OCI-M2 (cell line): ENCODE data around the gene JPH4.

Experiments
- DNase-seq: peaks from one replicate; lab custom pipeline; 2025; ENCODE audit not compliant: unreplicated experiment; lab: John Stamatoyannopoulos, UW

The JPH4 gene

GRCh38 chr14:23580948-23581281 is 2.3 kb upstream of the JPH4 start:
- DNase-seq = no peak

GRCh38 chr14:23580152-23580926 is 1.7 kb upstream of the JPH4 start:
- no peak for DNase-seq

GRCh38 chr14:23579739-23580138 is 1.1 kb upstream of the JPH4 start:
- DNase-seq = no peak

- DNase-seq = no peak
These were observed 681 bp upstream of the JPH4 start for GRCh38 chr14:23579311-23579630.

- DNase-seq = no peak
These were observed 739 bp downstream of the JPH4 start for GRCh38 chr14:23577710-23578392.

- no peak for DNase-seq
These were observed 1.4 kb downstream of the JPH4 start for GRCh38 chr14:23577004-23577681.

- no peak for DNase-seq
These were observed 5.1 kb downstream of the JPH4 start for GRCh38 chr14:23573384-23574015.

GRCh38 chr14:23572836-23573235 is 5.8 kb downstream of the JPH4 start:
- DNase-seq = no peak

- no peak for DNase-seq
These were observed 6.1 kb downstream of the JPH4 start for GRCh38 chr14:23572524-23572828.

- no peak for DNase-seq
These were observed 6.7 kb downstream of the JPH4 start for GRCh38 chr14:23571701-23572523.

- DNase-seq = no peak
These were observed 7.6 kb downstream of the JPH4 start for GRCh38 chr14:23570806-23571483.

GRCh38 chr14:23569443-23570151 is 9.0 kb downstream of the JPH4 start:
- no peak for DNase-seq

- DNase-seq = no peak
These were observed 9.8 kb downstream of the JPH4 start for GRCh38 chr14:23568600-23569331.

- no peak for DNase-seq
These were observed 10.5 kb downstream of the JPH4 start for GRCh38 chr14:23568021-23568599.

- peak; percentile 62 for DNase-seq
These were observed 11.2 kb downstream of the JPH4 start, which contains the start of gene AP1G2 for GRCh38 chr14:23567186-23568020. TSS of gene AP1G2 (minus strand) at chr14:23567791. CDS start at chr14:23567314, 477 bp downstream.

- no peak for DNase-seq
These were observed 11.8 kb downstream of the JPH4 start for GRCh38 chr14:23566778-23567185.

- DNase-seq = no peak
These were observed 12.3 kb downstream of the JPH4 start for GRCh38 chr14:23566112-23566777.
